CD1c-positive myeloid dendritic cell (primary cell): Measurements from ENCODE around the gene CD47.

Experiments
- DNase-seq: peaks from one replicate; pipeline ENCODE4 v3.0.0-alpha.2; 2016; ENCODE audit errors: extremely low spot score

The CD47 gene

DNA sequence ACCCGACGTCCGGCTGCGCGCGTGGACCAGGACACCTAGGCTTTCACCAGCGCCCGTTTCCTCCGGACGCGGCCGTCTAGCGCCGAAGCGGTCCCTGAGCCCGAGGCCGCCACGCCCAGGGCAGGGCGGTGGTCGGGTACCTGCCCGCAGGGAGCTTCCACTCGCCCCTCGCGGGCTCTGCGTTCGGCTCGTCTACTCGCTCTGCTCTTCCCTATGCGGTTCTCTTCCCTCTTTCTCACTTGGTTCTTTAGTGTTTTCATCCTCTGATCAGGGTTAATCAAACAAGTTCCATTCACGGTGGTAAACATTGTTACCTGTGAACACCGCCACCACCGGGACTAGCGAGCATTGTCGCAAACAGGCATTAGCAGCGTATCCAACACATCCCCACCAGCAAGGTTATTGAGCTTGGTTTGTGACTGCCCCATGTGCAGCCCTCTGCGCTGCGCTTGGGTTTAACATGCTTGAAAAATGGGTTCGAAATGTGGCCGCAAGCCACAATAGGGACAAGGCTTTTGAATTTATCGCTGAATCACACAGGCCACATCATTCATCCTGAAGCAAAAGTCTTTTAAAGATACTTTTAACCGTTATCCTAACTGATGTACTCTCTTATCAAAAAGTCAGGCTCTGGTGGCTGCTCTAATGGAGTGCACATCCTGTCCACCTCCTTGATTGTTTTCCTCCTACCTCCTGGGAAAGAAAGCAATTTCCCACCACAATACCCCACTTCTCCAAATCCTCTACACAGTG, 843 bp upstream of the CD47 start:
- no peak for DNase-seq

- peak; percentile 75 for DNase-seq
These were observed 656 bp downstream of the CD47 start for GRCh38 chr3:108090049-108090700.

- DNase-seq = no peak
These were observed 1.3 kb downstream of the CD47 start for GRCh38 chr3:108089579-108089978.

GRCh38 chr3:108088697-108089096, 2.1 kb downstream of the CD47 start:
- peak; percentile 52 for DNase-seq

- DNase-seq = no peak
These were observed 2.7 kb downstream of the CD47 start for GRCh38 chr3:108088146-108088545.

- no peak for DNase-seq
These were observed 4.2 kb downstream of the CD47 start for GRCh38 chr3:108086653-108087052.

DNA sequence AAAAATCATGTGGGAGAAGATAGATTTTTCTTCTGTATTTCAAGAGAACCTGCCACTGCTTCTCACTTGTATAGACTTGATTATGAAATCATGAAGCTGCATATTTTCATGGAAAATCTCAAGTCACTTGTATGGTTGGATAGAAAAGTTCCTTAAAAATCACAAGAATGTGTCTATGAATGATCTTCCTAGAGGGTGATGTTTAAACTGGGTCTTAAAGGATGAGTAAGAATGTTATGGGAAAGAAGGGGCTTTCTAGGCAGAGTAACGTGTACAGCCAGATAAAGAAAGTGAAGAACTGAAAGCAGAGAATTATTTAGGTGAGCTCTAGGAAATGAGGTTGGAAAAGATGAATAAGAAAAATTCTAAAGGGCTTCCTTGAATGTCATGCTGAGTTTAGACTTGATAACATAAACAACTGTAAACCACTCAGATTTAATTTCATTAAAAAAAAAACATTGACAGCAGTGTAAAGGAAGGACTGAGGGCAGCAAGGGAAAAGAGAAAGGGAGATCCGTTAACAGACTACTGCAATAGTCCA, 5.0 kb downstream of the CD47 start:
- DNase-seq = peak; percentile 35

- no peak for DNase-seq
These were observed 5.5 kb downstream of the CD47 start for GRCh38 chr3:108085370-108085769.

DNA sequence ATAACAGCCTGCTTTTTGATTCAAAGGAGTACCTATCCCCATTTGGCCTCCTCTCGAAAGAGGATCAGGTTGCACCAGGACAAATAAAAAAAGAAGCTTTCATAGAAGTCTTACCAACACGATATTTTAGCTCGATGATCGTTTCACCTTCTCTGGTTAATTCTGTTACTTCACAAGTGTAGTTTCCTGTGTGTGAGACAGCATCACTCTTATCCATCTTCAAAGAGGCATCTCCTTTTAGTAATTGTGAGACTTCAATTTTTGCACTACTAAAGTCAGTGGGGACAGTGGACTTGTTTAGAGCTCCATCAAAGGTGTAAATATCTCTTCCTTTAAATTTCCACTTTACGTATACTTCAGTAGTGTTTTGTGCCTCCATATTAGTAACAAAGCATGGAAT, 11.0 kb downstream of the CD47 start:
- no peak for DNase-seq

- no peak for DNase-seq
These were observed 11.8 kb downstream of the CD47 start for GRCh38 chr3:108079043-108079442.

- no peak for DNase-seq
These were observed 14.3 kb downstream of the CD47 start for GRCh38 chr3:108076564-108076963.

DNA sequence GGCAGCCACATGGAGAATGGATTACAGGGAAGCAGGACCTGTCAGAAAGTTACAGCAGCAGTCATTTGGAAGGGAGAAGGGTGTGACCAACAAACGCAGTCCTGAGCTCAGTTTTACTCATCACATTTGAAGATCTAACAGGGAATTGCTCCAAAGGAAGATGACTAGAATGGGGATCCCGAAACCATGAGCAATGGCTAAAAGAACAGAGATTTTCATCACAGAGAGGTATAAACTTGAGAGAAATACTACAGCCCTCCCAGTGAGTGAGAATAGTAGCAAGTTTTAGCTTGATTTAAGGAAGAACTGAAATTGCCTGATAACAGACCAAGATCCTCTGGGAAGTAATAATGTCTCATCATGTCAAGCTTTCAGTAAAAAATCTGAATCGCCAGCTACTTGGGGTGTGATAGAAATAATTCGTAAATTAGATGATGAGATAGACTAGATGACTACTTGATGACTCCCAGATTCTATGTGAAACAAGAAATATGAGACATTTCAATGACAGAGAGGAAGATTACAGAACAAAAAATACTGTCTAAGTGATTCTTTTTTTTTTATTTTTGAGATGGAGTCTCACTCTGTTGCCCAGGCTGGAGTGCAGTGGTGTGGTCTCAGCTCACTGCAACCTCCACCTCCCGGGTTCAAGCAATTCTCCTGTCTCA, 16.9 kb downstream of the CD47 start:
- DNase-seq = peak; percentile 18

- no peak for DNase-seq
These were observed 19.5 kb downstream of the CD47 start for GRCh38 chr3:108071368-108071767.

DNA sequence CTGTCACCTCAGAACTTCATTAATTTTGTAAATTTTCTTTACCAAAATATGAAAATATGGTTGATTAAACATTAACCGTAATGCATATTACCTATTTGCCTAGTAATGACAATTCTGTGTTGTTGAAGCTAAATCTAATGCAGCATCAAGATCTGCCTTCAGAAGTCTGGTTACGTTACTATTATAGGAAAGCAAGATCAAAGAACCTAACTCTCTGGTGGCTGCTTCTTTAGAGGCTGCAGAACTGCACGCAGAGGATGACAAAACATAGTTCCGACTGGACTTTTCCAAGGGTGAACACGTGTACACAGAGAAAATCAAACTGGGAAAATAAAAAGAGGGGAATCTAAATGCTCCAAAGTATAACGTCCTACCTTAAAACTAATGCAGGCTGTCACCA, 20.5 kb downstream of the CD47 start:
- DNase-seq = no peak

GRCh38 chr3:108067768-108068167, 23.1 kb downstream of the CD47 start:
- no peak for DNase-seq

DNA sequence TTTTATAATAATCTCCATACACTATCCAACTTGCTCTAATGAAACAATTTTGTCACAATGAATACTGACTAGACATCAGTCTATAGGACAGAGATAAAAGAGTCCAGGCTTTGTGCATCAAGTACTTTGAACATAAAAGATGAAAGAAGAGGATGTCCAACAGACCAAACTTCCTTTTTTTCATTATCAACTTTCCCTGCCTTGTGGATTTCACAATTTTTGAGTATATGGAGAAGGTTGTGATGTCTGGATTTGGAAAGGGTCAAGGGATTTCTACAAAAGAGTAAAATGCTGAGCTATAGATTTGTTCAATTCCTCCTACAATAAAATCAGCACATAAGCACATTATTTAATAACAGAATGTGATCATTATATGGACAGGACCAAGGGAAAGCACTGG, 25.7 kb downstream of the CD47 start:
- peak; percentile 50 for DNase-seq

DNA sequence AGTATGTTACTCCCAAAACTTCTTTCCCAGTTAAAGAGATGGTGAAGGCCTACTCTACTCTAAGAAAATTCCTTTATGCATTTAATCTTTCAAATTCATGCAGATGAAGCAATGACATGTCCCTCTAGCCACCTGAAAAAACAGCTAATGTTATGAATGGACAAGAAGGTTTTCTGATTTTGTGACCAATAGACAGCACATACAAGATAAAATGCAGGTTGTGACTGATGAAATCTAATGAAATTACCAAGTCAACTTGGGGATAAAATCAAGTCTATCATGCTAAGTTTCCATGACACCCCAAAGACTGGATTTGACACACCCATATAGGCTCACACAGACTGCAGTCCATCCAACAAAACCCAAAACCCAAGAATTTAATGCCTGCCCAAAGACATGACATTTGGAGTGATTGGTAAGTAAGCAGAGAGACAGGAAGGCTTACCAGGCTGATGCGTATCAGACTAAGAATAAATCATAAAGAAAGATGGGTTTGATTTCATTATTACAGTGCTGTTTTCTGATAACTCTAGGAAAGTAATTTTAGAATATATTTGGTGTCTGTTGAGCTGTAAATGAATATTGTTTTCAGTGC, 26.4 kb downstream of the CD47 start:
- DNase-seq = no peak

- DNase-seq = peak; percentile 94
These were observed 28.8 kb downstream of the CD47 start for GRCh38 chr3:108062051-108062450.

DNA sequence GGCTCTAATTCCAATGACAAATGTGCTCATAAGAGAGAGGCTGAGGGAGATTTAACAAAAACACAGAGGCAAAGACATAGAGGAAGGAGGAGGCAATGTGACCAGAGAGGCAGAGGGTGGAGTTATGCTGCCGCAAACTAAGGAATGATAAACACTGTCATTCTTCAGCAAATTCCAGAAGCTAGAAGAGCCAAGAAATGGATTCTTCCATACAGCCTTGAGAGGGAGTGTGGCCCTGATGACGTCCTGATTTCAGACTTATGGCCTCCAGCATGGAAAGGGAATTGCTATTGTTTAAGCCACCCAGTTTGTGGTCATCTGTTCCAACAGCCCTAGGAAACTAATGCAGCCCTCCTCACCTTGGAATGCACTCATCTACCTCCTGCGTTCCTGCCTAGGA, 30.5 kb downstream of the CD47 start:
- no peak for DNase-seq

- DNase-seq = no peak
These were observed 34.9 kb downstream of the CD47 start for GRCh38 chr3:108055931-108056330.

GRCh38 chr3:108054935-108055334, 35.9 kb downstream of the CD47 start:
- DNase-seq = no peak

GRCh38 chr3:108053483-108053882, 37.3 kb downstream of the CD47 start:
- DNase-seq = no peak
